Measurements from ENCODE around the gene BARX2. TPM values are rescaled to one million over a fixed set of nuclear protein-coding genes. Genes with fewer than 3 reads are reported as not detected.

Gene BARX2
- total and polyA plus RNA-seq, 4 experiments from 2014 or later = not detected

DNA sequence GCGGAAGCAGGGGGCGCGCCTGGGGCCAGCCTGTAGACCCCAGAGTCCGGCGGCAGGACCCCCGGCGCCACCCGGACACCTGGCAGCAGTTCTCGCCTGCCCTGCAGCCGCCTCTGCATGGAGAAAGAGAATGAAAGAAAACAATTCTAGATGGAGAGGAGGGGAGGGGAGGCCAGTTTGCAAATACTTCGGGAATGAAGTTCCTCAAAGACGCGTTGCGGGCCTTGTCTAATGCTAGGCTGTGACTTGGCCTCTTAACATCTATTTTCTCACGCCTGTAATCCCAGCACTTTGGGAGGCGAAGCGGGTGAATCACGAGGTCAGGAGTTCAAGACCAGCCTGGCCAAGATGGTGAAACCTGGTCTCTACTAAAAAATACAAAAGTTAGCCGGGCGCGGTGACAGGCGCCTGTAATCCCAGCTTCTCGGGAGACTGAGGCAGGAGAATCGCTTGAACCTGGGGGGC lies 2.1 kb upstream of the BARX2 start:
- intact Hi-C loops (cut with micrococcal nuclease) = no loop called here
- Mint-ChIP-seq H3K9me3 (no peaks in the 10 kb centered on the region), H3K4me1 (peaks cover 11 to 39% (median 25%) of the 10 kb centered on the region in 4 donors), H3K27me3 (peaks cover 60 to 70% of the 10 kb centered on the region in 2 donors), H3K4me3 (peak overlapping the region in 4 of 8 donors; percentile 48 to 67 (median 58)), H3K36me3 (no peaks in the 10 kb centered on the region), H3K27ac (no peak overlapping the region)
- Histone ChIP-seq H3K27ac (ENCODE audit: low read depth, low read length) (no peak overlapping the region), H3K36me3 (ENCODE audit: insufficient read depth, low read length) (no peaks in the 10 kb centered on the region), H3K4me3 (ENCODE audit: low read length in 2 of 2) (no peak overlapping the region), H3K4me1 (ENCODE audit: insufficient read depth, low read length) (peaks cover 16% of the 10 kb centered on the region), H3K9me3 (ENCODE audit: control insufficient read depth in 1 of 2, low read length in 2 of 2) (no peaks in the 10 kb centered on the region), H3K27me3 (ENCODE audit: insufficient read depth, low read length) (peaks cover 16% of the 10 kb centered on the region)
- POLR2A ChIA-PET (ENCODE audit: partially characterized antibody) = no interaction called here
- no peak for DNase-seq
- CTCF ChIA-PET (ENCODE audit: partially characterized antibody) = no interaction called here

DNA sequence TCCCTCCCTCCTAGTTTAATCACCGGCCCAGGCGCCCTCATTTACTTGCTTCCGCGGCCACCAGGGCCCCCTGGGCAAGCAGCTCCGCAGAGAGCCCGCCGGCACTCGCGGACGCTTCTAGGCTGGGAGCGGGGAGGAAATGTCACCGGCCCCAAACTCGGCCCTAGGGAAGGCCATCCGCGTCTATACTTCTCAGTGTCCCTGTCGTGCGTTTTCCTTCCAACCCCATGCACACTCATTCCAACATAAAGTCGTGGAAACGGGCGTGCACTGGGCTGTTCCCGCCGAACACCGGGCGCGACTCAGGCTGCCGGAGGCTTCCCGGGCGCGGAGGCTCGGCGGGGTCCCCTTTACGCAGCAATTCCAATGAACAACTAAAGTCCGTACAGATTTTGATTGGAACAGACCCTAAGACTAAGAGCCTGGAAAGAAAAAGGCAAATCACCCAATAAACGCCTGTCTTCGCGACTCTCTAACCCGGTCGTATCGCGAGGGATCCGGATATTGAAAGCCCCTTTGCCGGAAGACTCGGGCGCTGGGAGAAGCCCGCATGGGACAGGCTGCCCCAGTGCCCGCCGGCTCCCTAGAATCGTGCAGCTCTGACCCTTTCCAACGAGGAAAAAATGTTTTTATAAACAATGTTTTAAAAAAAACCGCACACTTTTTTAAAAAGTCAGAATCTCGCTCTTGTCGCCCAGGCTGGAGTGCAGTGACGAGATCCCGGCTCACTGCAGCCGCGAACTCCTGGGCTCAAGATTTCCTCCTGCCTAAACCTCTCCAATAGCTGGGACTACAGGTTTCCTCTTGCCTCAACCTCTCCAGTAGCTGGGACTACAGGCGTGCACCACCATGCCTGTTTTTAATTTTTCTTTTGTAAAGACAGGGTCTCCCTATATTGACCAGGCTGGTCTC lies 1.3 kb upstream of the BARX2 start:
- Mint-ChIP-seq H3K4me1 (peaks cover 11 to 39% (median 25%) of the 10 kb centered on the region in 4 donors), H3K36me3 (no peaks in the 10 kb centered on the region), H3K9me3 (no peaks in the 10 kb centered on the region), H3K4me3 (peak overlapping the region; percentile 12 to 85 (median 52)), H3K27ac (peak overlapping the region in 1 of 7 donors; percentile 24), H3K27me3 (peaks cover 54 to 64% of the 10 kb centered on the region in 2 donors)
- peaks cover 16% of the 10 kb centered on the region for H3K27me3 ChIP-seq (ENCODE audit: insufficient read depth, low read length)
- POLR2A ChIA-PET (ENCODE audit: partially characterized antibody) = no interaction called here
- CTCF ChIA-PET (ENCODE audit: partially characterized antibody) = no interaction called here
- no peak overlapping the region for H3K4me3 ChIP-seq (ENCODE audit: low read length in 2 of 2)
- H3K9me3 ChIP-seq (ENCODE audit: control insufficient read depth in 1 of 2, low read length in 2 of 2) = no peaks in the 10 kb centered on the region
- intact Hi-C loops (cut with micrococcal nuclease) = no loop called here
- DNase-seq = no peak
- H3K36me3 ChIP-seq (ENCODE audit: insufficient read depth, low read length) = no peaks in the 10 kb centered on the region
- H3K4me1 ChIP-seq (ENCODE audit: insufficient read depth, low read length) = peaks cover 16% of the 10 kb centered on the region
- no peak overlapping the region for H3K27ac ChIP-seq (ENCODE audit: low read depth, low read length)

DNA sequence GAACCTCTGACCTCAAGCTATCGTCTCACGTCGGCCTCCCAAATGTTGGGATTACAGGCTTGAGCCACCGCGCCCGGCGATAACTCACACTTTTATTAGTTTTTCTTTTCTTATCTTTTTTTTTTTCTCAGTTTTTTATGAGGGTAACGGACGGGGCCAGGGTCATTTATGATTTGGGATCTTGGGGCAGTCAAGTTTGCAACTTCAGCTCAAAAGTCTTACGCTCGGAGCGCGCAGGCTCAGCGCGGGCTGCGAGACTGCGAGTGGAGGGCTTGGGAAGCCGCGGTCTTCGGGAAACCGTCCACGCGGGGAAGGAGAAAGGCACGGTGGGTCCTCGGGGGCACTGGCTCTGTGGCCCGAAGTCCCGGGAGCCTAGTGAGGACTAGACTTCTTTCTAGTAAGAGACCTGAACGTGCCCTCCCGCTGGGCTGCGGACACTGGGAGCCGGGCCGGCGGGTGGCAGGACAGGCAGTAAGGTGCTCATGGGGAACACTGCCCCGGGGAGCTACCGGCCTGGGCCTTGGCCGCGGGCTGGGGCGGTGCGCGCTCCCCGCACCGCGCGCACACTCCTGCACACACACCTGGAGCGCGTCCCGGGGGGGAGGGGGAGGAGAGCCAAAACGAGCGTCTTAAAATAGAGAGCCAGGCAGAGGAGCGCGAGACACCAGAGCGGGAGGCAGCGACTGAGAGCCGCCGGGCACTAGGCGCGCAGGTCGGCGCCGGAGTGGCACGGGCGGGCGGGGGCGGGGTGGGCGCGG lies 476 bp upstream of the BARX2 start:
- DNase-seq = no peak
- H3K9me3 ChIP-seq (ENCODE audit: control insufficient read depth in 1 of 2, low read length in 2 of 2) = no peaks in the 10 kb centered on the region
- H3K27me3 ChIP-seq (ENCODE audit: insufficient read depth, low read length) = peaks cover 16% of the 10 kb centered on the region
- Mint-ChIP-seq H3K27ac (peak overlapping the region in 1 of 7 donors; percentile 24), H3K4me1 (peaks cover 11 to 39% (median 25%) of the 10 kb centered on the region in 4 donors), H3K4me3 (peak overlapping the region in 7 of 8 donors; percentile 41 to 85 (median 59)), H3K27me3 (peaks cover 54 to 64% of the 10 kb centered on the region in 2 donors), H3K36me3 (no peaks in the 10 kb centered on the region), H3K9me3 (no peaks in the 10 kb centered on the region)
- no peak overlapping the region for H3K27ac ChIP-seq (ENCODE audit: low read depth, low read length)
- ChIA-PET CTCF (ENCODE audit: partially characterized antibody) (interaction anchor here (1.2 kb wide), 1 partner anchor 321 kb away, joined by 3 read pairs; no protein-coding TSS in a partner anchor), POLR2A (ENCODE audit: partially characterized antibody) (interaction anchor here (0.9 kb wide), 1 partner anchor 8 kb away, joined by 3 read pairs; no protein-coding TSS in a partner anchor)
- intact Hi-C loops (cut with micrococcal nuclease) = loop anchor here (5.0 kb wide), 1 partner anchor 377 kb away; no protein-coding TSS in a partner anchor
- no peak overlapping the region for H3K4me3 ChIP-seq (ENCODE audit: low read length in 2 of 2)
- H3K4me1 ChIP-seq (ENCODE audit: insufficient read depth, low read length) = peaks cover 16% of the 10 kb centered on the region
- no peaks in the 10 kb centered on the region for H3K36me3 ChIP-seq (ENCODE audit: insufficient read depth, low read length)

DNA sequence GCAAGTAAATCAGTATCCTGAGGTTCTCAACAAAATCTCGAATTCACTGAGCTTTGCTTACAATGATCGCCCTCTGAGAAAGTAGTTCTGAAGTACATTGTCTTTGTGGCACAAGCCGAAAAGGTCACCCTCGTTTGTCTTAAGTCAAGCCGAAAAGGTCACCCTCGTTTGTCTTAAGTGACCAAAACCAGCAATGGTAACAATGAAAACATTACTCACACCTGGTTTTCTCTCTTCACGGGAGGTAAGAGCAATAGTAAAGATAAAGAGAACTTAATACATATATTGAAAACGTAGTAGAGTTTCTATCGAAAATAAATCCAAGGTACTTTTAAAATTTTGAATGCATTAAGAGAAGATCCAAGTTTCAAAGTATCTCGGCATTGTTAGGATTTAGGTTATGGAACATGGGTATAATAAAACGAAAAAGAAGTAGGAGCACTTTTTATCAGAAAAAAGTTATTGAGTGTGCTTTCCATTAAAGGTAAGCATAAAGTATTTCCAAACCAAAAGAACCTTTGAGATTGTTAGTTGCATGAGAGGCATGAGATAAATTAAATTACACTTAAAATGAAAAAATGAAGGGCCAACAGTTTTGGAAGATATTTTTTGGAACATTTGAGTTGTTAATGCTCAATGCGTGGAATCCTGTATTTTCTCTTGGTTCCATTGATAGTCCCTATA lies 1.2 kb downstream of the BARX2 start:
- POLR2A ChIA-PET (ENCODE audit: partially characterized antibody) = no interaction called here
- Mint-ChIP-seq H3K27me3 (peaks cover 50 to 63% of the 10 kb centered on the region in 2 donors), H3K9me3 (peaks cover 0 to 2% (median 0%) of the 10 kb centered on the region in 8 donors), H3K36me3 (no peaks in the 10 kb centered on the region), H3K4me3 (peak overlapping the region in 5 of 8 donors; percentile 46 to 71 (median 66)), H3K27ac (no peak overlapping the region), H3K4me1 (peaks cover 11 to 35% (median 24%) of the 10 kb centered on the region in 4 donors)
- Histone ChIP-seq H3K4me3 (ENCODE audit: low read length in 2 of 2) (no peak overlapping the region), H3K4me1 (ENCODE audit: insufficient read depth, low read length) (peaks cover 16% of the 10 kb centered on the region), H3K27ac (ENCODE audit: low read depth, low read length) (no peak overlapping the region), H3K36me3 (ENCODE audit: insufficient read depth, low read length) (no peaks in the 10 kb centered on the region), H3K27me3 (ENCODE audit: insufficient read depth, low read length) (peaks cover 11% of the 10 kb centered on the region), H3K9me3 (ENCODE audit: control insufficient read depth in 1 of 2, low read length in 2 of 2) (no peaks in the 10 kb centered on the region)
- DNase-seq = no peak
- CTCF ChIA-PET (ENCODE audit: partially characterized antibody) = interaction anchor here (0.9 to 1.2 kb wide), 2 partner anchors 13 to 319 kb away, joined by 3 read pairs; no protein-coding TSS in a partner anchor
- intact Hi-C loops (cut with micrococcal nuclease) = loop anchor here (5.0 kb wide), 1 partner anchor 376 kb away; no protein-coding TSS in a partner anchor

DNA sequence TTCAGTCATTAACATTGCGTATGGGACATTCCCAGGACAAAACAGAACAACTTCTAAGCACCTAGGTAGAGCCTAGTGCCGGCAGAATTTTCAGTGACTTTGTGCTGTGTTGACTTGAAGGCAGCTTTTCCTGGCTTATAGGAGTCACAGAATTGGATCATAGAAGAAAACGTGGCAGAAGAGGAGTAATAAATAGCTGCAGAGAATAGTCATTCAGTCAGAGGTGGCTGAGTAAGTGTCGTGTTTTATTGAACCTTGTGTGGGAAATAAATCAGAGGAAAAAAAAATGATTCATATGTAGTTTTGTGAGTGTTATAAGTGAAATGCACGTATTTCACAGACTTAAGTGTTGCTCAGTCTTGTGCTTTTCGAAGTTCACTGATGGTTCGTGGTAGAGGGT lies 2.1 kb downstream of the BARX2 start:
- H3K4me3 Mint-ChIP-seq = no peak overlapping the region
- peaks cover 7 to 25% (median 18%) of the 10 kb centered on the region in 4 donors for H3K4me1 Mint-ChIP-seq
- CTCF ChIA-PET (ENCODE audit: partially characterized antibody) = no interaction called here
- intact Hi-C loops (cut with micrococcal nuclease) = loop anchor here (5.0 kb wide), 1 partner anchor 375 kb away; no protein-coding TSS in a partner anchor
- Histone ChIP-seq H3K27me3 (ENCODE audit: insufficient read depth, low read length) (peaks cover 5% of the 10 kb centered on the region), H3K4me3 (ENCODE audit: low read length in 2 of 2) (no peak overlapping the region), H3K9me3 (ENCODE audit: control insufficient read depth in 1 of 2, low read length in 2 of 2) (no peaks in the 10 kb centered on the region), H3K27ac (ENCODE audit: low read depth, low read length) (no peak overlapping the region), H3K36me3 (ENCODE audit: insufficient read depth, low read length) (no peaks in the 10 kb centered on the region), H3K4me1 (ENCODE audit: insufficient read depth, low read length) (peaks cover 13% of the 10 kb centered on the region)
- H3K27me3 Mint-ChIP-seq = peaks cover 44 to 57% of the 10 kb centered on the region in 2 donors
- POLR2A ChIA-PET (ENCODE audit: partially characterized antibody) = no interaction called here
- peaks cover 0 to 2% (median 0%) of the 10 kb centered on the region in 8 donors for H3K9me3 Mint-ChIP-seq
- no peak overlapping the region for H3K27ac Mint-ChIP-seq
- H3K36me3 Mint-ChIP-seq = no peaks in the 10 kb centered on the region
- DNase-seq = no peak

DNA sequence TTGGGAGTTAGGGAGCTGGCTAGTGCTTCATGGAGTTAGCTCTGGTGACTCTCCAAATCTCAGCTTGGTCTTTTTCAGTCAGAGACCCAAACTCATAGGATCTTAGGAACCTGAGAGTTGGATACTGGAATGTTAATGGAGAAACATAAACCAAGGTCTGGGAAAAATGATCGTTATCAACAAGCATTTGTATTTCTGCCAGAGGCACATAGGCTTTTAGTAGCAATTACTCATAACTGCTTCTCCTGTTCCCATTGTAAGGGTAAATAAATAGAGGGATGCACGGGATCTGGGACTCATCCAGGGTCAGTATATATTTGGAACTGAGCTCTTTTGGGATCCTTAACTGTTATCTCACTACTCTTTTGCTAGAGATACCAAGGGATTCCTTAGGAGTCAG lies 4.8 kb downstream of the BARX2 start:
- H3K4me1 Mint-ChIP-seq = peaks cover 2 to 8% (median 7%) of the 10 kb centered on the region in 4 donors
- intact Hi-C loops (cut with micrococcal nuclease) = no loop called here
- H3K36me3 Mint-ChIP-seq = no peaks in the 10 kb centered on the region
- ChIA-PET POLR2A (ENCODE audit: partially characterized antibody) (no interaction called here), CTCF (ENCODE audit: partially characterized antibody) (no interaction called here)
- peaks cover 3% of the 10 kb centered on the region for H3K27me3 ChIP-seq (ENCODE audit: insufficient read depth, low read length)
- no peaks in the 10 kb centered on the region for H3K4me1 ChIP-seq (ENCODE audit: insufficient read depth, low read length)
- H3K27ac Mint-ChIP-seq = no peak overlapping the region
- H3K36me3 ChIP-seq (ENCODE audit: insufficient read depth, low read length) = no peaks in the 10 kb centered on the region
- H3K4me3 Mint-ChIP-seq = no peak overlapping the region
- no peaks in the 10 kb centered on the region for H3K9me3 ChIP-seq (ENCODE audit: control insufficient read depth in 1 of 2, low read length in 2 of 2)
- peaks cover 39 to 44% of the 10 kb centered on the region in 2 donors for H3K27me3 Mint-ChIP-seq
- H3K4me3 ChIP-seq (ENCODE audit: low read length in 2 of 2) = no peak overlapping the region
- DNase-seq = no peak
- H3K9me3 Mint-ChIP-seq = peaks cover 0 to 2% (median 0%) of the 10 kb centered on the region in 8 donors
- H3K27ac ChIP-seq (ENCODE audit: low read depth, low read length) = no peak overlapping the region
